Panc1 (cell line): ENCODE results near the gene TSHZ2.

Experiments
- CTCF ChIP-seq: fragments of 450-650 bp; IDR thresholded peaks from 2 replicates; pipeline ENCODE4 v1.5.1; 2017; ENCODE audit warnings: mild to moderate bottlenecking
- POLR2AphosphoS5 ChIP-seq: IDR thresholded peaks from 2 replicates; pipeline ENCODE4 v1.6.1; 2012; ENCODE audit warnings: mild to moderate bottlenecking, low read depth, low read length, moderate library complexity
- REST ChIP-seq, 2 experiments: IDR thresholded peaks; 2 replicates each; pipeline ENCODE4 v1.6.1; 2011 to 2012; ENCODE audit warnings: low read depth in 2 of 2, control low read depth in 1 of 2, low read length in 1 of 2, mild to moderate bottlenecking in 1 of 2, moderate library complexity in 1 of 2; ENCODE audit not compliant: insufficient read depth in 1 of 2
- SIN3A ChIP-seq: IDR thresholded peaks from 2 replicates; pipeline ENCODE4 v1.6.1; 2012; ENCODE audit warnings: low read depth, mild to moderate bottlenecking, low read length, moderate library complexity, borderline replicate concordance; ENCODE audit not compliant: insufficient read depth
- TCF7L2 ChIP-seq: IDR thresholded peaks from 2 replicates; pipeline ENCODE4 v1.6.1; 2011; ENCODE audit warnings: mild to moderate bottlenecking, low read depth, low read length, inconsistent platforms

GRCh38 chr20:53097791-53098190, 125.6 kb downstream of the TSHZ2 start:
- no peak for TF ChIP-seq CTCF
- no peak for TF ChIP-seq REST (IDR thresholded peaks at IDR 0.05; ENCODE audit: insufficient read depth in 1 of 2, low read depth in 2 of 2, low read length in 1 of 2)
- no peak for TF ChIP-seq POLR2AphosphoS5
- TF ChIP-seq TCF7L2: no peak
- TF ChIP-seq SIN3A: no peak
